DOHH2 (cell line): Measurements from ENCODE around the gene TMEM259.

ENCODE experiments used
- H3F3A ChIP-seq: fragments of 200-600 bp; sonication (generic), shearing (Covaris generic); 2 replicates; pipeline ENCODE4 v1.6.0; 2016; ENCODE audit warnings: antibody characterized with exemption, mild to moderate bottlenecking; ENCODE audit not compliant: control insufficient read depth, insufficient read depth
- H3K27ac ChIP-seq: fragments of 200-600 bp; sonication (generic); 2 replicates; pipeline ENCODE4 v1.5.1; 2014; ENCODE audit warnings: low read depth, mild to moderate bottlenecking, low read length, moderate library complexity
- H3K27me3 ChIP-seq: fragments of 200-600 bp; sonication (generic); 2 replicates; pipeline ENCODE4 v1.6.1; 2014; ENCODE audit warnings: mild to moderate bottlenecking, low read length, mixed read lengths; ENCODE audit not compliant: control insufficient read depth
- H3K36me3 ChIP-seq: fragments of 200-600 bp; sonication (generic); 2 replicates; pipeline ENCODE4 v1.6.1; 2014; ENCODE audit warnings: mild to moderate bottlenecking, low read length, moderate library complexity, mixed read lengths; ENCODE audit not compliant: control insufficient read depth
- H3K4me1 ChIP-seq: fragments of 200-600 bp; sonication (generic); 2 replicates; pipeline ENCODE4 v1.6.1; 2014; ENCODE audit warnings: mild to moderate bottlenecking, low read length, mixed read lengths; ENCODE audit not compliant: control insufficient read depth
- H3K4me2 ChIP-seq: fragments of 200-600 bp; sonication (generic); 2 replicates; pipeline ENCODE4 v1.6.0; 2014; ENCODE audit warnings: mild to moderate bottlenecking, low read length, moderate library complexity
- H3K4me3 ChIP-seq: fragments of 200-600 bp; sonication (generic); 2 replicates; pipeline ENCODE4 v1.5.1; 2014; ENCODE audit warnings: mild to moderate bottlenecking, low read length, mixed read lengths
- H3K79me2 ChIP-seq: fragments of 200-600 bp; sonication (generic); 2 replicates; pipeline ENCODE4 v1.6.1; 2014; ENCODE audit warnings: mild to moderate bottlenecking, low read length, mixed read lengths; ENCODE audit not compliant: control insufficient read depth
- H3K9me2 ChIP-seq: fragments of 200-600 bp; sonication (generic); replicated peaks from 2 replicates; pipeline ENCODE4 v1.6.1; 2014; ENCODE audit warnings: mild to moderate bottlenecking, low read length, mixed read lengths; ENCODE audit not compliant: control insufficient read depth
- H3K9me3 ChIP-seq: fragments of 200-600 bp; sonication (generic); 2 replicates; pipeline ENCODE4 v1.6.1; 2014; ENCODE audit warnings: antibody characterized with exemption, low read length, mixed read lengths; ENCODE audit not compliant: control insufficient read depth, insufficient read depth
- H4K20me1 ChIP-seq: fragments of 200-600 bp; sonication (generic); 2 replicates; pipeline ENCODE4 v1.6.0; 2014; ENCODE audit warnings: low read depth, mild to moderate bottlenecking, antibody characterized with exemption, low read length, moderate library complexity; ENCODE audit not compliant: control insufficient read depth, insufficient read depth
- EZH2phosphoT487 ChIP-seq: fragments of 200-600 bp; sonication (generic); IDR thresholded peaks from 2 replicates; pipeline ENCODE4 v1.6.1; 2017; ENCODE audit warnings: borderline replicate concordance, mild to moderate bottlenecking, antibody characterized with exemption, low read length, moderate library complexity, mixed read lengths
- TF ChIP-seq, protein P1 (sequence below): fragments of 200-600 bp; sonication (generic); IDR thresholded peaks from one replicate; pipeline ENCODE4 v1.5.1; 2014; ENCODE audit warnings: antibody characterized with exemption, mild to moderate bottlenecking, low read depth, low read length; ENCODE audit not compliant: poor library complexity, severe bottlenecking

Gene TMEM259

DNA sequence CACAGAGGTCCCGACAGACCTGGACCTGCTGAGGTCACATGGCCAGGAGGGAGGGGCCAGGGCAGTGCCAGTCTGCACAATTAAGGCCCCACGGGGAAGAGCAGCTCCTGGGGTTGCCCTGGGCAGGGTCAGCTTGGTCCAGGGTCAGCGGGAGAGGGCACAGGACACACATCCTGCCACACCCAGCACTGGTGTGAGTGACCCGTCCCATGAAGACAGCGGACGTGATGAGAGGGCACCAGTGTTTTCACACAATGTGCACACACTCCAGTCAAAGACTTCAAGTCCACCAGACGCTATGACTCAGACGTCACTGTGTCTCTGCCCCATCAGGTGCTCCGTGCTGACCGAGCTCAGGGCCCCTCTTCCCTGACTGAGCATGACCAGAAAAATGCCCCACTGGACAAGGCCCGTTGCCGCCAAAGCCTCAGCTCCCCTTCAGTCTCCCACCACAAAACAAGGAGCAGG lies 4.2 kb downstream of the TMEM259 start:
- no peaks in the 10 kb centered on the region for H3K9me3 ChIP-seq
- H3K36me3 ChIP-seq = peaks cover 85% of the 10 kb centered on the region
- no peak overlapping the region for H3K4me3 ChIP-seq
- peak overlapping the region; percentile 99; the same call in 1 of the 2 replicates for H3K4me2 ChIP-seq
- 0 out of 2 replicates have a peak, but pooled peaks cover 2% of the 10 kb centered on the region for H3F3A ChIP-seq
- H3K9me2 ChIP-seq = no peaks in the 10 kb centered on the region
- no peak for TF ChIP-seq EZH2phosphoT487
- TF ChIP-seq, protein P1, sequence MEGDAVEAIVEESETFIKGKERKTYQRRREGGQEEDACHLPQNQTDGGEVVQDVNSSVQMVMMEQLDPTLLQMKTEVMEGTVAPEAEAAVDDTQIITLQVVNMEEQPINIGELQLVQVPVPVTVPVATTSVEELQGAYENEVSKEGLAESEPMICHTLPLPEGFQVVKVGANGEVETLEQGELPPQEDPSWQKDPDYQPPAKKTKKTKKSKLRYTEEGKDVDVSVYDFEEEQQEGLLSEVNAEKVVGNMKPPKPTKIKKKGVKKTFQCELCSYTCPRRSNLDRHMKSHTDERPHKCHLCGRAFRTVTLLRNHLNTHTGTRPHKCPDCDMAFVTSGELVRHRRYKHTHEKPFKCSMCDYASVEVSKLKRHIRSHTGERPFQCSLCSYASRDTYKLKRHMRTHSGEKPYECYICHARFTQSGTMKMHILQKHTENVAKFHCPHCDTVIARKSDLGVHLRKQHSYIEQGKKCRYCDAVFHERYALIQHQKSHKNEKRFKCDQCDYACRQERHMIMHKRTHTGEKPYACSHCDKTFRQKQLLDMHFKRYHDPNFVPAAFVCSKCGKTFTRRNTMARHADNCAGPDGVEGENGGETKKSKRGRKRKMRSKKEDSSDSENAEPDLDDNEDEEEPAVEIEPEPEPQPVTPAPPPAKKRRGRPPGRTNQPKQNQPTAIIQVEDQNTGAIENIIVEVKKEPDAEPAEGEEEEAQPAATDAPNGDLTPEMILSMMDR = no peak
- no peak overlapping the region for H3K27ac ChIP-seq
- H4K20me1 ChIP-seq = peaks cover 45% of the 10 kb centered on the region
- peaks cover 82% of the 10 kb centered on the region for H3K79me2 ChIP-seq
- H3K4me1 ChIP-seq = peaks cover 37% of the 10 kb centered on the region
- no peaks in the 10 kb centered on the region for H3K27me3 ChIP-seq

DNA sequence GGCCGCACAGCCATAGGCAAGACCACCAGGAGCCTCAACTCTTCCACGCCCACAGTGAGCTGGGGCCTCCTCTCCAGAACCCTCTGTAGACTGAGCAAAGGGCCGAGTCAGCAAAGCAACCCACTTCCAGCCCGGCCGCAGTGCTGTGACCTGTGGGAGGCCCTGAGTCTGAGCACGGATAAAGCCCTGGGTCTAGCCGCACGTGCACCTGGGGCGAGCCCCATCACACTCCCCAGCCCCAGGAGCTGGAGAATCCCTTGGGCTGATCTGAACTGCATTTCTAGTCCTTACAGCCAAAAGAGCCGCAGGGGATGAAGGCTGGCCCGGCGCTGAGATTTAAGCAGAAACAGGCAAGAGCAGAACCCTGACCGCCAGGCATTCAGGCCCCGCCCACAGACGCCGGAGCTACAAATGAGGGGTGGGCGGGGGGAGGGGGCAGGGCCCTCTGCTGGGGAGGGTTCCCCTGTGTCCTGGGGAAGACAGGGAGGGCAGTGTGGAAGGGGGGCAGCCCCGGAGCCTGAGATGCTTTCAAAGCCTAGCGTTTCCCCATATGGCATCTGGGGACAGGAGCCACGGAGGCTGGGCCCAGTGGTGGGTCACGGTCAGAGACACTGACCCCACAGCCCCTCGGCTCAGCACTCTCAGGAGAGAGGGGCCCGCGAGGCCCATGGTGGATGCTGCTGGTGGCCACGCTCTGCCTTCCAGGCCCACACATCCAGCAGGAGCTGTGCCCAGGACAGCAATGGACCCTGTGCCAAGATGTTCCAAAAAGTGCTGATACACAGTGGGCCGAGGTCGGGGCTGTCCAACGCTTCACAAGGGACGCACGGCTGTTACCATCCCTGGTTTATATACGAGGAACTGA lies 4.9 kb downstream of the TMEM259 start:
- no peak for TF ChIP-seq EZH2phosphoT487
- TF ChIP-seq, protein P1 = no peak
- H3K4me2 ChIP-seq = no peak overlapping the region
- peaks cover 82% of the 10 kb centered on the region for H3K79me2 ChIP-seq
- H3K9me3 ChIP-seq = no peaks in the 10 kb centered on the region
- no peaks in the 10 kb centered on the region for H3F3A ChIP-seq
- peaks cover 31% of the 10 kb centered on the region for H3K4me1 ChIP-seq
- no peaks in the 10 kb centered on the region for H3K9me2 ChIP-seq
- H3K27ac ChIP-seq = no peak overlapping the region
- no peak overlapping the region for H3K4me3 ChIP-seq
- H3K27me3 ChIP-seq = no peaks in the 10 kb centered on the region
- H4K20me1 ChIP-seq = peaks cover 45% of the 10 kb centered on the region
- H3K36me3 ChIP-seq = peaks cover 90% of the 10 kb centered on the region

DNA sequence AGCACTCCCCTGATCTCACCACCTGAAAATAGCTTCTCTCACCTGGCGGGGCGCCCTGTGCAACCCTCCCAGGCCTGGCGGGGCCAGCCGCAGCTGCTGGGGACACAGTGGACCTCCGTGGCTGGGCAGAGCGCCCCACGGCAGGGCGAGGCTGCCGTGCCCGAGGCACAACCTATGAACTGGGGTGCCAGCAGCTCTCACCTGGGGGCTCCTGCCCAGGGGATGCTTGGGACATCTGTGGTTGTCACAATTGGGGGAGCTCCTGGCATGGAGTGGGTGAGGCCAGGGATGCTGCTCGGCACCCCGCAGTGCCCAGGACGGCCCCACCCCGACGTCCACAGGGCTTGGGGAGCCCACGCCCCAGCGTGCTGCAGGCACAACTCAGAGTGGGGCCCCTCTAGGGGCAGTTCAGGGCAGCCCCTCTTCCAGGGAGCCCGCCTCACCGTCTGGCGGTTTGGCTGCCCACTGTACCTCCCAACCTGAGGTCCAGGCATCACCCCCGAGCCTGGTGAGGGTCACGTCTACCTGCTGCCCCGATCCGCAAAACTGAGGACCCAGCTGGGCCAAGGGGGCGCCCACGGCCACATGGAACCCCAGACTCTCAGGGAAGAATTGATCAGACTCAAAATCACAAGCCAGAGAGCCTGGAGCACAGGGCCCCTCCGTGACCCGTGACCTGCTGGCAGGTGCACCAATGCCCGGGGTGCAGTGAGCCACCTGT lies 5.7 kb downstream of the TMEM259 start:
- no peaks in the 10 kb centered on the region for H3K9me2 ChIP-seq
- H3K9me3 ChIP-seq = no peaks in the 10 kb centered on the region
- no peaks in the 10 kb centered on the region for H3K27me3 ChIP-seq
- TF ChIP-seq EZH2phosphoT487 = no peak
- TF ChIP-seq, protein P1 = no peak
- peaks cover 93% of the 10 kb centered on the region for H3K36me3 ChIP-seq
- peaks cover 40% of the 10 kb centered on the region for H4K20me1 ChIP-seq
- no peaks in the 10 kb centered on the region for H3F3A ChIP-seq
- H3K27ac ChIP-seq = no peak overlapping the region
- peaks cover 75% of the 10 kb centered on the region for H3K79me2 ChIP-seq
- no peak overlapping the region for H3K4me3 ChIP-seq
- no peak overlapping the region for H3K4me2 ChIP-seq
- peaks cover 31% of the 10 kb centered on the region for H3K4me1 ChIP-seq
